CD4-positive, alpha-beta T cell (primary cell): ENCODE results near the gene TTLL6. TPM values are rescaled to one million over a fixed set of nuclear protein-coding genes. Genes with fewer than 3 reads are reported as not detected.

Source experiments
- ATAC-seq: fragments of 200-7000 bp; cut with Tn5 transposase; one replicate; pipeline ENCODE4 v1.10.0; 2022; ENCODE audit warnings: mild to moderate bottlenecking; ENCODE audit not compliant: poor library complexity
- CTCF ChIA-PET: fragments of 350-600 bp; sonication (Branson Sonifier 250); formaldehyde crosslinking; loops from one replicate; lab custom pipeline; 2021; ENCODE audit warnings: antibody characterized with exemption, inconsistent platforms; lab: Charles Lee
- POLR2A ChIA-PET: fragments of 350-600 bp; sonication (Branson Sonifier 250); formaldehyde crosslinking; loops from one replicate; lab custom pipeline; 2021; ENCODE audit warnings: antibody characterized with exemption, inconsistent platforms; lab: Charles Lee
- DNase-seq, 14 experiments: peaks; one replicate each; pipeline ENCODE4 v3.0.0-alpha.2; 2013 to 2020; ENCODE audit warnings: mixed read lengths in 2 of 14
- H3K27ac ChIP-seq, 2 donors: one replicate each; pipeline versions ENCODE4 v1.5.1 to v1.7.0; 2013; ENCODE audit warnings: low read length in 2 of 2, low read depth in 1 of 2, mild to moderate bottlenecking in 1 of 2
- H3K27me3 ChIP-seq, 2 experiments: 1 replicate in 1 of 2; 2 replicates in 1 of 2; pipeline versions ENCODE4 v1.6.1 to v1.7.0; 2013; ENCODE audit warnings: low read length in 2 of 2, control low read depth in 1 of 2, mild to moderate bottlenecking in 1 of 2, moderate library complexity in 1 of 2; ENCODE audit not compliant: insufficient read depth in 2 of 2, control insufficient read depth in 1 of 2
- H3K36me3 ChIP-seq: one replicate; pipeline ENCODE4 v1.6.1; 2013; ENCODE audit warnings: low read length, control low read depth; ENCODE audit not compliant: insufficient read depth
- H3K4me1 ChIP-seq: one replicate; pipeline ENCODE4 v1.6.1; 2013; ENCODE audit warnings: low read length, control low read depth; ENCODE audit not compliant: insufficient read depth
- H3K4me3 ChIP-seq: one replicate; pipeline ENCODE4 v1.5.1; 2013; ENCODE audit warnings: mild to moderate bottlenecking, low read length, moderate library complexity
- H3K9me3 ChIP-seq, 2 experiments: 1 replicate in 1 of 2; 2 replicates in 1 of 2; pipeline versions ENCODE4 v1.6.1 to v1.7.0; 2013; ENCODE audit warnings: low read length in 2 of 2, mild to moderate bottlenecking in 2 of 2, control low read depth in 1 of 2, moderate library complexity in 1 of 2; ENCODE audit not compliant: control insufficient read depth in 1 of 2, insufficient read depth in 1 of 2
- H3K27ac Mint-ChIP-seq: one replicate; pipeline ENCODE4 v1.8.0; 2020; ENCODE audit warnings: mixed read lengths
- H3K27me3 Mint-ChIP-seq: one replicate; pipeline ENCODE4 v1.8.0; 2021; ENCODE audit warnings: mixed read lengths
- H3K36me3 Mint-ChIP-seq: one replicate; pipeline ENCODE4 v1.8.0; 2021; ENCODE audit warnings: low read depth, mixed read lengths
- H3K4me1 Mint-ChIP-seq: one replicate; pipeline ENCODE4 v1.8.0; 2021; ENCODE audit warnings: low read depth, mixed read lengths
- H3K4me3 Mint-ChIP-seq: one replicate; pipeline ENCODE4 v1.8.0; 2020; ENCODE audit warnings: mild to moderate bottlenecking, mixed read lengths
- H3K9me3 Mint-ChIP-seq: one replicate; pipeline ENCODE4 v1.8.0; 2020; ENCODE audit warnings: mixed read lengths
- intact Hi-C, 2 experiments: fragments of 100-400 bp; cut with DNase I in 1 of 2; cut with micrococcal nuclease in 1 of 2; formaldehyde crosslinking; loops; one replicate each; pipeline versions ENCODE4 v1.15.1 to v1.9.0; 2023 to 2025; cut with DNase I, micrococcal nuclease
- total RNA-seq, 174 experiments: library from RNA in 2 of 174; stranded (reverse) in 2 of 174; gene quantifications; one replicate each; pipeline ENCODE4 v1.2.3 and lab custom pipeline; 2021 to 2026
- TF ChIP-seq, protein P1 (sequence below): fragments of 200-600 bp; IDR thresholded peaks from one replicate; pipeline ENCODE4 v1.8.0; 2022; ENCODE audit warnings: antibody characterized with exemption, mild to moderate bottlenecking

TTLL6 gene
- total RNA-seq, 2 experiments from 2014 or later = not detected

DNA sequence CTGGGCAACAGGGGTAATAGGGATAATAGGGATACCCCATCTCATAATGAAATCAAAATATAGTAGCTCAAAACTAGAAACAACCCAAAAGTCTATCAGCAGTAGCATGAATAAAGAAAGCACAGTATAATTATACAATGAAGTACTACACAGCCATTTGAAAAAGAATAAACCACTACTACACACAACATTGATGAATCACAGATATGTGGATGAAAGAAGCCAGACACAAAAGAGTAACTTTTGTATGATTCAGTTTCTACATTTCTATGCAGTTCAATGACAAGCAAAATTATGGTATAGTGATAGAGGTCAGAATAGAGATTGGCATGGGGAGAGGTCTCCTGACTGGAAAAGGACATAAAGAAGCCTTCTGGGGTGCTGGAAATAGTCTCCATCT lies 85.7 kb downstream of the TTLL6 start:
- Histone ChIP-seq H3K27me3 (peaks cover 93 to 97% of the 10 kb centered on the region in 2 experiments), H3K36me3 (no peaks in the 10 kb centered on the region), H3K9me3 (peaks cover 0 to 38% of the 10 kb centered on the region in 2 experiments), H3K4me1 (peaks cover 40% of the 10 kb centered on the region), H3K27ac (no peak overlapping the region), H3K4me3 (no peak overlapping the region)
- ChIA-PET POLR2A (no interaction called here), CTCF (interaction anchor here (0.6 to 1.2 kb wide), 6 partner anchors 13 to 901 kb away, joined by 3 to 5 read pairs (median 3); no protein-coding TSS in a partner anchor)
- ATAC-seq (no peak), DNase-seq (no peak)
- H3K4me1 Mint-ChIP-seq = peaks cover 28% of the 10 kb centered on the region
- TF ChIP-seq, protein P1, sequence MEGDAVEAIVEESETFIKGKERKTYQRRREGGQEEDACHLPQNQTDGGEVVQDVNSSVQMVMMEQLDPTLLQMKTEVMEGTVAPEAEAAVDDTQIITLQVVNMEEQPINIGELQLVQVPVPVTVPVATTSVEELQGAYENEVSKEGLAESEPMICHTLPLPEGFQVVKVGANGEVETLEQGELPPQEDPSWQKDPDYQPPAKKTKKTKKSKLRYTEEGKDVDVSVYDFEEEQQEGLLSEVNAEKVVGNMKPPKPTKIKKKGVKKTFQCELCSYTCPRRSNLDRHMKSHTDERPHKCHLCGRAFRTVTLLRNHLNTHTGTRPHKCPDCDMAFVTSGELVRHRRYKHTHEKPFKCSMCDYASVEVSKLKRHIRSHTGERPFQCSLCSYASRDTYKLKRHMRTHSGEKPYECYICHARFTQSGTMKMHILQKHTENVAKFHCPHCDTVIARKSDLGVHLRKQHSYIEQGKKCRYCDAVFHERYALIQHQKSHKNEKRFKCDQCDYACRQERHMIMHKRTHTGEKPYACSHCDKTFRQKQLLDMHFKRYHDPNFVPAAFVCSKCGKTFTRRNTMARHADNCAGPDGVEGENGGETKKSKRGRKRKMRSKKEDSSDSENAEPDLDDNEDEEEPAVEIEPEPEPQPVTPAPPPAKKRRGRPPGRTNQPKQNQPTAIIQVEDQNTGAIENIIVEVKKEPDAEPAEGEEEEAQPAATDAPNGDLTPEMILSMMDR = no peak
- no peak overlapping the region for H3K4me3 Mint-ChIP-seq
- no peaks in the 10 kb centered on the region for H3K36me3 Mint-ChIP-seq
- intact Hi-C loops = no loop called here
- no peak overlapping the region for H3K27ac Mint-ChIP-seq
- peaks cover 98% of the 10 kb centered on the region for H3K27me3 Mint-ChIP-seq
- H3K9me3 Mint-ChIP-seq = no peaks in the 10 kb centered on the region

GRCh38 chr17:48730240-48730550 lies 86.8 kb downstream of the TTLL6 start:
- no peak overlapping the region for H3K4me3 ChIP-seq
- H3K4me3 Mint-ChIP-seq = no peak overlapping the region
- intact Hi-C loops = no loop called here
- no peak overlapping the region for H3K27ac ChIP-seq
- H3K36me3 Mint-ChIP-seq = no peaks in the 10 kb centered on the region
- H3K4me1 ChIP-seq = peaks cover 45% of the 10 kb centered on the region
- H3K27ac Mint-ChIP-seq = no peak overlapping the region
- H3K27me3 ChIP-seq = peaks cover 93 to 97% of the 10 kb centered on the region in 2 experiments
- DNase-seq (no peak), ATAC-seq (no peak)
- TF ChIP-seq, protein P1 = no peak
- H3K27me3 Mint-ChIP-seq = peaks cover 98% of the 10 kb centered on the region
- H3K36me3 ChIP-seq = no peaks in the 10 kb centered on the region
- H3K4me1 Mint-ChIP-seq = peaks cover 33% of the 10 kb centered on the region
- POLR2A ChIA-PET = no interaction called here
- H3K9me3 ChIP-seq = peaks cover 0 to 44% of the 10 kb centered on the region in 2 experiments
- CTCF ChIA-PET = interaction anchor here (0.9 kb wide), 1 partner anchor 155 kb away, joined by 3 read pairs; no protein-coding TSS in a partner anchor
- H3K9me3 Mint-ChIP-seq = no peaks in the 10 kb centered on the region

DNA sequence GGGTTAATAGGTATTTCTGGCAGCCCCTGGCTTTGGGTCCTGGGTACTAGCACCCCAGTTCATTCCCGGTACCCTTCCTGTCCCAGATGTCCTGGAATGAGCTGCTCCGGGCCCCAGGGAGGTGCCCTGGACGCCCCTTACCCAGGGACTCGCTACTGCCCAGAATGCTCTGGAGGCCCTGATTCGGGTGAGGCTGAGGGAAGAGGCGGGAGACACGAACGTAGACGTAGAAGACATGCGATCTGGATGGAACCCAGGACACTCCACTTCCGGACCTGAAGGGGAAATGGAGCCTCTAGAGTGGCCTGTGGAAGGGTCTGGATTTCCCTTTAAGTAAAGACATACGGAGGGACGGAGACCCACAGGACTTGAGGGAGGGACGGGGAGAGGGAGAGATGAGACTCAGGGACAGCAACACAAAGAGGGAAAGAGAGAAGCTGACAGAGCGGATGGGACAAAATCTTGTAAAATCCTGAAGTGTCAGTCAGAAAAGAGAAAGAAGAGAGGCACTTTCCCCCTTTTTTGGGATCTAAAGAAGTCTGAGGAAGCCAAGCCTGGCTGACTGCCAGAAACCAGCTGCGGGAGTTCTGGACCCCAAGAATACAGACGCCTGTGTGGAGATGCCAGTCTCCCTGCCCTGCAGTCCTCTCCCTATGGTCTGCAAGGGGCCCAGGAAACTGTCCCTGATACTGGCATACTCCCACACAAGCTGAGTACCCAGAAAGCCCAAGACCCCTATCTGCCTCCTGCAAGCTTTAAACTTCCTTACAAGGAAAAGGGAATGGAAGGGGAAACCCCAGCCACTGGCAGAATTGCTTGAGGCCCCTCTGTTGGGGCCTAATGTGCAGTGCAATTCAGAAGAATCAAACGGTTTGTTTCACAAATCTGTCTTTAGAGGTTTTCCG lies 87.4 kb downstream of the TTLL6 start:
- Mint-ChIP-seq H3K4me3 (peak overlapping the region; percentile 45), H3K4me1 (peaks cover 39% of the 10 kb centered on the region), H3K27ac (no peak overlapping the region), H3K27me3 (peaks cover 98% of the 10 kb centered on the region), H3K9me3 (no peaks in the 10 kb centered on the region), H3K36me3 (no peaks in the 10 kb centered on the region)
- Histone ChIP-seq H3K4me3 (no peak overlapping the region), H3K27ac (no peak overlapping the region), H3K9me3 (peaks cover 0 to 48% of the 10 kb centered on the region in 2 experiments), H3K4me1 (peaks cover 51% of the 10 kb centered on the region), H3K27me3 (peaks cover 93 to 98% of the 10 kb centered on the region in 2 experiments), H3K36me3 (no peaks in the 10 kb centered on the region)
- ChIA-PET CTCF (interaction anchor here (1.5 kb wide), 1 partner anchor 51 kb away, joined by 3 read pairs; no protein-coding TSS in a partner anchor), POLR2A (interaction anchor here (1.6 kb wide), 1 partner anchor 12 kb away, joined by 6 read pairs; no protein-coding TSS in a partner anchor)
- intact Hi-C loops = no loop called here
- DNase-seq = no peak
- ATAC-seq = no peak
- TF ChIP-seq, protein P1 = no peak
